ENCODE results near the gene TMEM270.

GRCh38 chr7:73904219-73905137 lies 43.5 kb downstream of the TMEM270 start:
- no peak for TF ChIP-seq POLR2A (IDR thresholded peaks at IDR 0.05; ENCODE audit: extremely low read depth, insufficient read length)
- no peak for TF ChIP-seq CTCF (IDR thresholded peaks at IDR 0.05; ENCODE audit: low read depth, low read length)
- TF ChIP-seq MAX (IDR thresholded peaks at IDR 0.05; ENCODE audit: low read depth, low read length): no peak
